Epithelial cell of proximal tubule (primary cell): ENCODE data around the gene C17orf58. TPM values are rescaled to one million over a fixed set of nuclear protein-coding genes. Genes with fewer than 3 reads are reported as not detected.

Experiments used
- DNase-seq: peaks from one replicate; pipeline ENCODE4 v3.0.0-alpha.2; 2011; ENCODE audit warnings: low read depth
- H3K4me3 ChIP-seq: 2 replicates; pipeline ENCODE4 v1.5.1; 2011; ENCODE audit warnings: low read depth, mild to moderate bottlenecking, low read length
- CTCF ChIP-seq: conservative IDR thresholded peaks from 2 replicates; pipeline ENCODE4 v1.5.1; 2012; ENCODE audit warnings: low read depth, mild to moderate bottlenecking, low read length
- total RNA-seq: library from RNA; depleted of rRNA; stranded (reverse); fragments of >200 nt; gene quantifications from 2 replicates; pipeline ENCODE4 v1.2.3, GENCODE V29; 2015

C17orf58 gene
- total RNA-seq, 1 donor from 2014 or later = 14.5 TPM

GRCh38 chr17:67946513-67946912, 49.8 kb downstream of the C17orf58 start:
- TF ChIP-seq CTCF = no peak
- H3K4me3 ChIP-seq = no peak overlapping the region
- DNase-seq = no peak

- DNase-seq = no peak
- TF ChIP-seq CTCF = no peak
- H3K4me3 ChIP-seq = no peak overlapping the region
Observed at GRCh38 chr17:67944035-67944434, 52.2 kb downstream of the C17orf58 start.

GRCh38 chr17:67942810-67943209, 53.5 kb downstream of the C17orf58 start:
- H3K4me3 ChIP-seq = no peak overlapping the region
- DNase-seq = no peak
- peak; percentile 63 for TF ChIP-seq CTCF

Other genes starting within 250 kb of the C17orf58 start
- 27.8 and 38.0 TPM in 2 replicates for gene BPTF, start 171.0 kb downstream of the C17orf58 start, total RNA-seq
- gene KPNA2, start 39.3 kb upstream of the C17orf58 start, total RNA-seq = 369 and 409 TPM in 2 replicates